DMS 273 (cell line): ENCODE measurements around the gene WWOX.

Experiments
- DNase-seq: peaks from one replicate; lab custom pipeline; 2025; ENCODE audit not compliant: unreplicated experiment; lab: John Stamatoyannopoulos, UW

Gene WWOX

DNA sequence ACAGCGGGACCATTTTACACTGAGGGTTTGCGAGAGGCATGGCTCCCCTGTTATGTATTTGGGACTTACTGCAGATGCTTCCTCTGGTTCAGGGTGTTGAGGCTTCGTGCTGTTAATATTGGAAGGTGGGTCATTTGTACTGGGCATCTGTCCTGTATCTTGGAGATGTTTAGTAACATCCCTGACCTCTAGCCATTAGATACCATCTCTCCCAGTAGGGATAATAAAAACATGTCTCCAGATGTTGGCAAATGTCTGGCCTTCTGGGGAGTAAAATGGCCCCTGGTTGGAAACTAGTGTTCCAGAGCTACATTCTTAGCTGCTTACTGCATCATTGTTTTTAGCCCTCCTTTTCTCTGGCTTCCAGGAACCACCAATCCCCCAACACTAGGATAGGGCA lies 388.0 kb downstream of the WWOX start:
- no peak for DNase-seq

DNA sequence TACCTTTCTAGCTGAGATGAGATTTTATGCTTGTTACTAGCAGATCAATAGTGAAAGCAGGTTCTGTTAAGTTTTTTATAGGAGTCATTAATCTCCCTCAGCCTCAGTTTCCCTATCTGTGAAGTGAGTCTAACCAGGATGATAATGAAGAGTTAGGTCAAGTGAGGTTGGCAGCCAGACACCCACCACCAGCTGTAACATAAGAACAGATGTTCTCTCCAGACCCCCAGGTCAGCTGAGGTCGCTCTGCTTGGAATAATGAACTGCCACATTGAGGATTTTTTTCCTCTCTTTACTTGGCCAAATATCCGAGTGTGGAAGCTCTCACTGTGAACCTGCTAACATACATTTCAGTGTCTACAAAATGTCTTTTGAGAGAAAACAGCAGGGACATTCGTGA lies 389.6 kb downstream of the WWOX start:
- DNase-seq: peak; percentile 69

DNA sequence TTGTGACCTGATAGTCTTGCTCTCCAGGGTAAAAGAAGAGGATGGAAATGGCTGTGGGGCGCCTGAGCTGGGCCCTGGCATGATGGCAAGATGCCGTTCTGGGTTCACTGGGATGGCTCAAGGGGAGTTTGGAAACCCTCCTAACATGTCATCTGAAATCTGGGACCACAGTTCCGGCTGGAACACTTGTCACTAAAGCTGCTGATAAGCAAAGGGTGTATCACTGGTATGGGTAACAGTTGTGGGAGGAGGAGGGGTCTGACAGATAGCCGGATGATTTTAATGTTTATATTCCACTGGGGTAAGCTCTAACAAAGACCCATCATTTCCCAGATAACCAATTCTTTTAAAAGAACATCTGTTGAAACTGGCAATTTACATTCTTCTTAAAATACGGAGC lies 390.2 kb downstream of the WWOX start:
- peak; percentile 14 for DNase-seq

DNA sequence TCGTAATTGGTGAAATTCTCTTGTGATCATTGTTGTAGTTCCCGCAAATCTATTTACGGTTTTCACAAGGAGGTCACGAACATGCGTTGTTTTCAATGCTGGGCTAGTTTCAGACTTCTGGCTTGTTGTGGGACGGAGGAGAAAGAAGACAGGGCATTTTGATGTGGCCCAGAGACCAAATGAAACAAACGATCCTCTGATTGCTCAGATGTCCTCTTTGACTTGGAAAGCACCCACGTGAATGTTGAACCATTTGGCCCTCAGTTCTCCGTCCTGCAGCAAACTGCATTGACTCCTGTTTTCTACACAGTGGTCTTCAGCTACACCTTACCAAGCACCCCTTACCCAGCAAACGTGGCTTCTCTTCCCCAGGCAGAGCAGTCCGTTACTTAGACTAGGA lies 391.0 kb downstream of the WWOX start:
- DNase-seq: no peak

DNA sequence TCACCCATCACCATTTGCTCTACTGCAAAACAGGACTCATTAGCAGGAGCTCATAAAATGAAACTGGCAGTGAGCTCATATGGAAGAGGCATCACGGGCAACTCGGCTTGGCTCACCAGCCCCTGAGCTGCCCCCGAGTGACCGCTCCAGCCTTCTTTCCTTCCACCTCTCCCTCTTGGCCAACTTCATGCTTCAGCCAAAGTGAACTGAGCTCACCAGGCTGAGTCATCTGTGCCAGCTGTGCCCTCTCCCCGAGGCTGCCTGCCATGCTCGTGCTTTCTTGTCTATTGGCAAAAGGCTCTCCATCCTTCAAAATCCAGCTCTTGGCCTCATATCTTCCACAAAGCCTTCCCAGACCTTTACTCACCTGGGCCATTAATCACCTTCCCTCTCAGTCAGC lies 391.4 kb downstream of the WWOX start:
- peak; percentile 46 for DNase-seq

DNA sequence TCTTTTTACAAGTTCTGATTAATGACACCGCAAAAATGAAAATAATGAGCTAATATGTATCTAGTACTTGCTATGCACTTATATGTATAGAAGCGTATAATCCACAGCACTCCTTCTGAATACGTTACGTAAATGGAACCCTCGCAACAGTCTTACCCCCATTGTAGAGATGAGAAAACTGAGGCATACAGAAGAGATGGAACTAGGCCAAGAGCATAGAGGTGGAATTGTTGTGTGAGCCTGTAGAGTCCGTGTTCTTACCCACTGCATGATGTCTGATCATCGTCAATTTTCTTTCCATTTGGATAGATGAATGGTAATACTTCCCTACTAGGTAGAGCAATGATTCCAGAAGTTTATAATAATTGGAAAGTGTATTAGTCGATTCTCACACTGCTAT lies 394.1 kb downstream of the WWOX start:
- DNase-seq: no peak

DNA sequence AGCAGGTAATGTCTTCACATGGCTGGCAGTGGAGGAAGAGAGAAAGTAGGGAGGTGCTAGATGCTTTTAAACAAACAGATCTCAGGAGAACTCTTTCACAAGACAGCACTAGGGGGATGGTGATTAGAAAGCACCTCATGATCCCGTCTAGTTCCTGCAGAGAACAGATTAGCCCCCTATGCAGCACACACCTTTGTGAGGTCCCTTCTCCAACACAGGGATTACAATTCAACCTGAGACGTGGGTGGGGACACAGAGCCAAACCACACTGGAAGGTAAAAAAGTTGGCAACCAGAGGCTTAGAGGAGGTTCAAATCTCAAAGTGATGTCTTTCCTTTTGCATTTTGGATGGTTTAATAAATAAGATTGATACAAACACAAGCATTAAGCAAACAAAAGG lies 394.7 kb downstream of the WWOX start:
- DNase-seq: no peak

DNA sequence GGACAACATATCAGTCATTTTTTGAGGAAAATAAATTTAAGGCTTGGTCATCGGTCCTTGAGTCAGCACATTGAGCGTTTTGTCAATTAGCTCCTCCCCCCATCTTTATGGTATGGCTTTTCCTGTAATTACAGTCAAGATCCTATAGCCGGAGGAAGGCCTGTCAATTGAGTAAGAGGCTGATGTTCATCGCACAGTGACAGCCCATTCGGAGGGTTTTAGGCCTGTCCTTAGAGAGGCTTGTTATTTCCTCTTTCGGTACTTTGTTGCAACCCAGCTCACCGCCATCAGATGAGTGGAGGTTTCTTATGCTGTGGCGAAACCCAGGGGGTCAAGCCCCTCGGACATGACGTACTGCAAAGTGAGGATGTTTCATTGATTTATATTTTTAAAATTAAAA lies 395.2 kb downstream of the WWOX start:
- no peak for DNase-seq

DNA sequence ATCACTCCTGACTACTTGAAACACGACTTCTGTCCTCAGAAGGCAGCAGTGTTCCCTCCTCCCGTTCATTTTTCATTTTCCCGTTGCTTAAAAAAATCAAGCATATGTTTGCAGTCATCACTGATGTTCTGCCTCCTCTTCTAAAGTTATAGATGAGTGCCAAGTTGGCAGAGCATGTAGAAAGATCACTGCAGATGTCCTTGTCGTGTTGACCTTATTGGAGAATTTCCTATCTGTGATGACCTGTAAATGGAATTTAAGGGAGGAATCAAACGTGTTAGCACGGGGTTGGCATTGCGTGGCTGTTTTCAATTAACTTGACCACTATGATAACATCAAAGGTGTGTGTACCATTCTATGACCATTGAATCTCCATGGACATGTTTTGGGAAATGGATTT lies 396.7 kb downstream of the WWOX start:
- DNase-seq: no peak

DNA sequence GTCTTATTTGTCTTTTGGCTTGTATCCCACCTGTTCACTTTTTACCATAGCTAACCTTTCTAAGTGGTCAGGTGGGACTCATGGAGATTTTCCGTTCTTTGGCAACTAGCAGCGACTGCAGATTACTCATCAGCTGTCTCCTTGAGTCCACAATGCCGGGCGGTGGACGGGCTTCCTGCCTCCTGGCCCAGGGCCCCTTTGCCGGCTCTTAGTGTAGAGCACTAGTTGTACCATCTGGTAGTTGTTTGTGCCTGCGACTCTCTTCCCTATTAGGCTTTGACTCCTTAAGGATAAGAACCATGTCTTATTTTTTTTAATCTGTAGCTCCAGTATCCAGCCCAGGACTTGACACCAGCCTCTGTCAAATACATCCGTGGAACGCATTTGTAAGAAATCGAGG lies 399.9 kb downstream of the WWOX start:
- DNase-seq: peak; percentile 56

DNA sequence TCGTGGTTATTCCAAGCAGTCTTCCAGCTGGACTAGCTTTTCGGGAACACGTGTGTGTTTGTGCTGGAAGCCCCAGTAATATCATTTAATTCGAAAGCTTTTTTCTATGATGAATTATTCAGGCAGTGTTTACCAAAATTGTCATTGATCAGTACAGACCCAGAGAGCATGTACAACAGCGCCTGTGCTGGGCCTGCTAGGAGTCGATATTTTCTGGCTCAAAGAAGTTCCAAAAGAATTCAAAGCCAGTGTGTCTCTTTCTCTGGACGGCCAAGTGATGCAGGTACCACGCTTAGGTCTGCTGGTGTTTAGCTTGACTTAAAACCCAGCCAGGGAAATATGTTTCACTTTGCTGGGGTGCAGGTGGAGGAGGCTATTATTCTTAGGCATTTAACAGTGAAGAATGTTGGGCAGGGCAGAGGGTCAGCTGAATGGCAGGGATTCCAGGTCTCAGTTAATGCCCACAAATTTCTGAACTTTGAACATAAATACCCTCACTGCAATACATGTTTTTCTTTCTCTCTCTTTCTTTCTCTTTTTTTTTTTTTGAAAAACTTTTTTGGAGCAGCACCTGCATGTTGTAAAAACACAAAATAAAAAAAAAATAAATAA lies 401.3 kb downstream of the WWOX start:
- DNase-seq: no peak

DNA sequence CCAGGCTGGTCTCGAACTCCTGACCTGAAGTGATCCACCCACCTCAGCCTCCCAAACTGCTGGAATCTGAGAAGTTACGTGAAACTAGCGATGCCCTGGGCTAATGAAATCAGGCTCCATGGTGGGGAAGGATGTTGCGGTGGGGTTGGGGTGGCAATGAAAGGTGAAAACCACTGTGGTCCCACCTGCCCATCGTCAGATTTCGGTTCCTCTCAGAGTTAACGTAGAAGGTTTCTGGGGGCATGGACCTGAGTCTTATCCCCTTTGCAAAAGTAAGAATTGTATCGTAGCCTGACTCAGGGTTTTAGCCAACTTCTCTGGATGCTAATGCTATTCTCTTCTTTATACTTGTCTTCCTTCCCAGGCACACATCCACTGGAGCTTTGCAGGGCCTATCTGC lies 402.3 kb downstream of the WWOX start:
- DNase-seq: no peak

DNA sequence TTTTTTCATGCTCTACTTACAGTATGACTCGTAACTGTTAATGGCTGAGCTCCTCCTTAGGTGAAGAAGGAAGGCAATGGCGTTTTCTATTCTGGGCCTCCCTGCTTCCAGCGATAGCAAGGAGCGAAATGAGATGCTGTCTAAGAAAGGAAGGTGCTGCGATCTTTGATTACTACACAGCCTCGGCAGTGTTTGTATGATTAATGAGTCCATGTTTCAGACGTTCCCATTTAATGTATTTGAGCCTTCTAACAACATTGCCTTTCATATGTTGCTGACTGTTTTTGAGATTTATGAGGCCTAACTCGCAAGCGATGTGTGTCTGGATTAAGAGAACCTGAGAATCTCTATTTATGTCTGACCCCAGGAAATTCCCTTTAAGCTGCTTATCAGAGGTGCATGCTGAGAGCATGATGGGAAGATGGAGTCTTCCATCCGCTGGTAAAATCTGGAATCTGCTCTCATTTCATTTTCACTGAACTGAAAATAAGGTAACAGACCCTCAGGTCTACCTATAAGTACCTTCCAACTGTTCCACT lies 403.4 kb downstream of the WWOX start:
- DNase-seq: no peak

DNA sequence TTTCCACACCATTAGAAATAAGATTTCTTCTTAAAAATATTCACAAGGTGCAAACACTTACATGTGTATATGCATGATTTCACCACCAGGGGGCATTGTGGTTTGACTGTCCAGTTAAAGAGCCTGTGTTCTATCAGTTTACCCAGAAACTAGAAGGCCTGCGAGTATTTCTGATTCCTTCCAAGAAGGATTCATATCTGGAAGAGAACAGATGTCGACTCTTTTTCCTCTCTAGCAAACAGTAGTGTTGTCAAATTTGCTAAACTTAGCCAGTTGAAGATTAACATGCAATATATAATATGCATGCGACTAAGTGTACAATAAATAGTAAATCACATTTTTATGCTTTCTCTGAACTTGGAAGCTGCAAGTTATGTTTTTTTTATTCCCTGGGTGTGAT lies 404.1 kb downstream of the WWOX start:
- peak; percentile 79 for DNase-seq

DNA sequence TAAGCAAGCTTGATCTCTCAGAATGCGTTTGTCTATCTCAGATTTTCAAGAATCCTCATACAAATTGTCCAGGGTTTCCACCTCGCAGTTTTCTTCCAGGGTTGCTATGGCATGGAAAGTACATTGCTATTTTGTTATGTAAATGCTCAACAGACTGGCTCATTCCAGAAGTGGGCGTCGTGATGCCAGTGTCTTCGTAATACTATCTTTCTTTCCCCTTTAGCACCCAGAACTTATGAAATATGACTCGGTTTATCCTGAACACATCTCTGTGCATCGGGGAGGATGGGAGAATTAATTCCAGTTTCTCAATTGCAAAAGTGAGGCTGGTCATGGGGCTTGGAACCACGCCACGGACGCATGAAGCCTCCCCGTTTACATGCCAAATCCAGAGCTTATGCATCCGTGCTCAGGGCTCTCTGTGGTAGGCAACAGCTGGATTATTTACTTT lies 405.0 kb downstream of the WWOX start:
- DNase-seq: peak; percentile 24

DNA sequence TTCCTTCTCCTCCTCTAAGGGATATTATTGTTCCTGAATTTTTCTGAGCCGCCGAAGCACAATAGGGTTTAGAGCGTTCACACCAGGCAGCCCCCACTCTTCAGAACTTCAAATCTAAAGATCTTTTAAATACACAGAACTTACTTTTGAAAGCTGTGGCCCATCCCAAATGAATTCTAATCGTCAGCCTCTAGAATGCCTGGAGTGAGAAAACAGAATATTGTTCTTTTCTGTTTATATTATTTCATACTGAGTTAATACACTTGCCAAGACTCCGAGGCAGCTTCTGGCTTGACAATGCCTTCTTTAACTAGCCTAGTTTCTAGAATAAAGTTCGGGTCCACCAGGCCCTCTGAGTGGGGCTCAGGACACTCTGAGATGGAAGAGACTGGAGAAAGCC lies 405.6 kb downstream of the WWOX start:
- DNase-seq: no peak

DNA sequence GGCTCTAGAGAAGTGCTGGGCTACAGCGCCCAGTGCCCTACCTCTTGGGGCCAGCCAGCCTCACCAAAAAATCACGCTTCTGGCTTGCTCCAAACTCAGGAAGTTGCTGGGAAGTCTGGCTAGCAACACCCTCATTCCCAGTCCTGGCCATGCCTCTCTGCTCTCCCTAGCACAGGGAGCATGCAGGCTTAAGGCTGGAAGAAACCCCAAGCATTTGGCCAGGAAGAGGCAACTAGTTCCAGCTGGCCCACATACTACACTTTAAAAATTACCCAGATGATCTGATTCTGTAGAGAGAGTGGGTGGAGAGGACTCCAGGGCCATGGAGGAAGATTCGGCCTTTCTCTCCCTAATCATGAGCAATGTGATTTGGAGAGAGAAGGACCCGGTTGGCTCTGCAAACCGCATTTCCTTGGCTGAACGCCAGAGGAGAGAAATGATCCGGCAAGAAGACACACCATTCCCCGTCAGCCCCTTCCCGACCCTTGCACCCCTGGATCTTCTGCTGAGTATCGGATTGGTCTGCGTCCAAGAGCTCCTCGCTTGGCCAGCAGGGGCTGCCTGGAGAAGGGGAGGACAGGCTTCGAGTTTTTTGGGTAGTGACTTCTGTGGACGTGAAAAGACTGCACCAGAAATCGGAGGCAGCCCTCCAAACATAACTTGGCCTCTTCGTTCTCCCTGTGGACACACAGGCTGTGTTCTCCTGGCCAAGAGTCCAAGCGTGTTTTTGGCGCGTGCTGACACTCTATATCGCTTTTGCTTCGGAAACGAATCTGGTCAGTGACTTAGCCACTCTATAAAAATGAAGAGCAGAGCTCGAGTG lies 406.3 kb downstream of the WWOX start:
- DNase-seq: peak; percentile 62

DNA sequence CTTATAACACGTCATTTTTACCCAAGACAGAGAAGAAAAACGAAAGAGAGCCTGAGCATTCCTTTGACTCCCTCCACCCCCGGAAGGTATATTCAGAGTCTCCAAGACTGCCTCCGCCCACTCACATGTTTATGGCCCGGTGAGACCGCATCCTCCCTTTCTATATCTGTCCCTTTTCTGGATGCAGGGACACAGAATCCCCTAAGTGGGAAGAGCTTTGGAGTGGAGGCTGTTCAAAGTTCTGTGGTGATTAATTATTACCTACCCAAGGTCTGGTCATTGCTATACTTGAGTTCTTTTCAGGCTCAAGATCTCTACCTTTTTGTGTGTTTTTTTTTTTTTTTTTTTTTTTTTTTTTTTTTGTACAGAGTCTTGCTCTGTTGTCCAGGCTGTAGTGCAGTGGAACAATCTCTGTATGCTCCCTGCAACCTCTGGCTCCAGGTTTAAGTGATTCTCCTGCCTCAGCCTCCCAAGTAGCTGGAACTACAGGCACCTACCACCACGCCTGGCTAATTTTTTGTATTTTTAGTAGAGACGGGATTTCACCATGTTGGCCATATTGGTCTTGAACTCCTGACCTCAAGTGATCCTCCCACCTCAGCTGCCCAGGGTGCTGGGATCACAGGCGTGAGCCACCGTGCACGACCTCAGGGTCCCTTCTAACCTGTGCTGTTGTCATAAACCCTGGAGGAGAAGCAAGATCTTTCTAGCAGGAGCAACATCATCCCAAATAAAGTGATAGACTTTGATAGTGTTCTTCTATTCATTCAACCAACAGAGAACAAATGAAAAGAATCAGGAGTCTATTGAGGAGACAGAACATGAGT lies 407.1 kb downstream of the WWOX start:
- no peak for DNase-seq

DNA sequence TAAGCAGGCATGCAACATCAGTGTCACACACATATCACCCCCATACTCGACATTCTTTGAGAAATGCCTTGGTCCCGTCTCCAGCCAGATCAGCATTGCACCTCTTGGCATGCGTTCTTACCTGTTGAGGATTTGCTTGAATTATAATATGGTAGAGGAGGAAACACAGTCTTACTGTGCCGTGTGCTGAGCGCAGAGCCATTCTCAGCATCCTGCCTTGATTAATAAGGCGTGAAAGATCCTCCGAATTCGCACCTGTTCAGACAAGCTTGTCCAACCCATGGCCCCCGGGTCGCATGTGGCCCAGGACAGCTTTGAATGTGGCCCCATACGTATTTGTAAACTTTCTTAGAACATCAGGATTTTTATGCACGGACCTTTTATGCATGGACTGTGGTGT lies 408.1 kb downstream of the WWOX start:
- no peak for DNase-seq

DNA sequence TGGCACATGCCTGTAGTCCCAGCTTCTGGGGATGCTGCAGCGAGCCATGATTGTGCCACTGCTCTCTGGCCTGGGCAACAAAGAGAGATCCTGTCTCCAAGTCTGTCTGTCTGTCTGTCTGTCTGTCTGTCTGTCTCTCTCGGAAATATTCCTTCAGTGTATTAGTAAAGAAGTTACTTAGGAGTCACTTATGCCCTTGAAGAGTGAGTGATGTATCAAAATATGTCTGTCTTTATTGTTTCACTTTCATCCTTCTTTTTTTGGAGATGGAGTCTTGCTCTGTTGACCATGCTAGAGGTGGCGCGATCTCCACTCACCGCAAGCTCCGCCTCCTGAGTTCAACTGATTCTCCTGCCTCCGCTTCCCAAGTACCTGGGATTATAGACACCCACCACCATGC lies 410.5 kb downstream of the WWOX start:
- no peak for DNase-seq

DNA sequence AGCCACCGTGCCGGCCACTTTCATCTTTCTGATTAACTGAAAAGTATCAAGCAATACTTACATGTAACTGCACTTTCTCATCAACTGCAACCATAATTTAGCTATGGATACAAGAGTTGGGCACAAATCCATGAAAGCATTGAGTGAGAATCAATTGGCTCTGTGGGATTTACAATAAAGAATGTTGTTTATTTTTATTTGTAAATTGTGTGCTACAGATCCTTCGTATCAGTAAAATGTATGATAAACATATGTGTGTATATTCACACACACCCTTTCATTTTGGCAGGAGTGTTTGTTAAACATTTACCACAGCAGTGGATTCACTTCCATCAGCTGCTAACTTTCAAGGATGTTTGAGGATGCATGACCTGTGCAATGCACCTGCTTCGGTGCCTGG lies 411.0 kb downstream of the WWOX start:
- DNase-seq: no peak

DNA sequence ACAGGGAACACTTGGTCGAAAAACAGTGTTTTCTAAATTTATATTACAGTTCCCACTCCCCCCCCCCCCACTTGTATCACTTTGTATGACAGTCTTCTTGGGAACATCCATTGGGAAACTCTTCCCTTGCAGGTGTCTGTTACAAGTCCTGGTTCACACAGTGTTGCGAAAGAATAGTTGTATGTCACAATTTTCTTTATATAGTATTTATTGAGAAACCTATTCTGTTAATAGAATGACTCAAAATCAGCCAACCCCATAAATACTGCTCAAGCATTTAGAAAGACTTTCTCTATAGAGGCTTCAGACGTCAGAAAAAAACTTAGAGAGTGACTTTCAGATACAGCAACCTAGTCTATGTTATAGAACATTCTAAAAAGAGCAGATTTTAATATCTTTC lies 414.4 kb downstream of the WWOX start:
- DNase-seq: no peak
